Choroid plexus epithelial cell (primary cell): ENCODE measurements around the gene SLC9A3.

ENCODE experiments used
- DNase-seq: peaks from one replicate; pipeline ENCODE4 v3.0.0-alpha.2; 2010; ENCODE audit warnings: low read depth
- H3K4me3 ChIP-seq: 2 replicates; pipeline ENCODE4 v1.5.1; 2011; ENCODE audit warnings: low read depth, mild to moderate bottlenecking, control low read depth, low read length, moderate library complexity
- CTCF ChIP-seq: conservative IDR thresholded peaks from 2 replicates; pipeline ENCODE4 v1.5.1; 2011; ENCODE audit warnings: low read depth, mild to moderate bottlenecking, control low read depth, inconsistent platforms, low read length, moderate library complexity

SLC9A3 gene

GRCh38 chr5:493119-493701 lies 31.0 kb downstream of the SLC9A3 start:
- peak; percentile 11 for DNase-seq
- H3K4me3 ChIP-seq, result no peak overlapping the region

GRCh38 chr5:492314-492893 lies 31.8 kb downstream of the SLC9A3 start:
- no peak for DNase-seq
- no peak overlapping the region for H3K4me3 ChIP-seq
- no peak for TF ChIP-seq CTCF

More at GRCh38 chr5:493119-493701, 31.0 kb downstream of the SLC9A3 start:
- TF ChIP-seq CTCF, result no peak

- TF ChIP-seq CTCF, result no peak
- H3K4me3 ChIP-seq, result no peak overlapping the region
- no peak for DNase-seq
Measured at GRCh38 chr5:491856-492155, 32.4 kb downstream of the SLC9A3 start.

- no peak overlapping the region for H3K4me3 ChIP-seq
- no peak for TF ChIP-seq CTCF
- DNase-seq, result no peak
Measured at GRCh38 chr5:491119-491855, 33.0 kb downstream of the SLC9A3 start.

GRCh38 chr5:490116-491106 lies 33.8 kb downstream of the SLC9A3 start:
- no peak for DNase-seq
- H3K4me3 ChIP-seq, result no peak overlapping the region
- TF ChIP-seq CTCF, result no peak

- DNase-seq, result no peak
- no peak overlapping the region for H3K4me3 ChIP-seq
- TF ChIP-seq CTCF, result no peak
Measured at GRCh38 chr5:489689-490080, 34.6 kb downstream of the SLC9A3 start.
